Measurements from ENCODE around the gene NKD2. TPM values are rescaled to one million over a fixed set of nuclear protein-coding genes. Genes with fewer than 3 reads are reported as not detected.

NKD2 gene
- total and polyA plus RNA-seq, 9 of the 15 experiments (the other 6 are each of a cell fraction or from before 2014, with no cell fraction given), result 0.09 to 0.64 (median 0.27) TPM; not detected in 5

DNA sequence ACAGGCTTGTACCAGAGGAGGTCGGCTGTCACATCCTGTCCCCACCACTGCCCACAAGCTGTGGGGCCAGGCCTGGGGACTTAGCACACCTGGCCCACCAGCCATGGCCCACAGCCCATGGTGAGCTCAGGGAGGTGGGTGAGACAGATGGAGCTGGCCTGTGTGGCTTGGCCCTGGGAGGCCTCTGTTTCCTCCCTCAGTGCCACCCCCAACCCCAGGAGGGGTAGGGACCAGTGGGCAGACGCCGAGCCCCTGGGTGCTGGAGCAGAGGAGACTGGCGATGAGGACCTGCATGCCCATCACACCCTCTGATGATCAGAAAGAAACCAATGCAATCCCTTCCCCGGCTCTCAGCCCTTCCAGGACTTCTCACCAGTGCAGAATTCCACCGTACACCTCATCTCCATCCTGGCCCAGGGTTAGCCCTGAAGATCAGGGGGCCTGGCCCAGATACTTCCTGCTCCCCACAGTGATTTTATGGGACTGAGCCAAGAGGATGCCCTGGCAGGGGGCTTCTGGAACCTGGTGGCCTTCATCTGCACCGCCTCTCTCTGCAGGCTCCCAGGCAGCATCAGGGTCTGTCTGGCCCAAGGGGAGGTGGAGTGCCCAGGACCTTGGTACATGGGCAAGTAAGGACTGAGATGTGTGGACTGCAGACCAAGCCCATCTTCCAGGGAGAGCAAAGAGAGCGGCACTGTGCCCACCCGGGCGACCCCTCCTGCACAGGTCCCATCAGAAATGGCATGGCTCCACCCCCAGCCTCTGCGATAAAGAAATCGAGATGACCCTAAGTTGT is 16.9 kb upstream of the NKD2 start:
- no peak overlapping the region for H2AFZ ChIP-seq (ENCODE audit: low read depth, low read length)
- peaks cover 7 to 36% of the 10 kb centered on the region in 2 experiments; a peak in 3 of 5 replicates for H3K27me3 ChIP-seq (ENCODE audit: control insufficient read depth in 2 of 2, insufficient read depth in 2 of 2, low read length in 2 of 2)
- H3K27ac ChIP-seq (ENCODE audit: extremely low read depth, low read depth, low read length), result no peak overlapping the region
- H3K9me1 ChIP-seq (ENCODE audit: control insufficient read depth, insufficient read depth, low read length), result no peaks in the 10 kb centered on the region
- FAIRE-seq (no peak), DNase-seq (ENCODE audit: extremely low read depth in 1 of 4, low spot score in 3 of 4) (no peak), ATAC-seq (no peak)
- H3K4me2 ChIP-seq (ENCODE audit: insufficient read depth, low read length), result no peak overlapping the region
- BruUV-seq (replicated peaks), result no TSS peak
- H3K9ac ChIP-seq (ENCODE audit: insufficient read depth in 1 of 2, low read depth in 2 of 2, low read length in 2 of 2), result no peak overlapping the region
- 2% methylated on average over 12 of the region's 12 CpGs for WGBS (ENCODE audit: insufficient coverage, low coverage, missing lambda C conversion rate)
- ChIA-PET CTCF (ENCODE audit: low intra/inter-chr PET ratio) (interaction anchor here (1.1 to 3.7 kb wide), 3 partner anchors 148 to 650 kb away, joined by 3 to 25 read pairs (median 22); no protein-coding TSS in a partner anchor), POLR2A (no interaction called here)
- no peaks in the 10 kb centered on the region for H3K79me2 ChIP-seq (ENCODE audit: control insufficient read depth, insufficient read depth, low read length)
- H4K20me1 ChIP-seq (replicated peaks; ENCODE audit: control insufficient read depth, insufficient read depth, low read length), result no peaks in the 10 kb centered on the region; the same call in 1 of the 2 replicates
- in situ Hi-C loops (cut with MboI), result no loop called here
- no peaks in the 10 kb centered on the region; a peak in 1 of 5 replicates for H3K4me1 ChIP-seq (replicated peaks in 1 of 2; ENCODE audit: control insufficient read depth in 2 of 2, insufficient read depth in 2 of 2, low read length in 2 of 2)
- H3K4me3 ChIP-seq, result no peak overlapping the region
- H3K9me3 ChIP-seq (replicated peaks; ENCODE audit: control insufficient read depth, insufficient read depth, low read depth, low read length), result no peaks in the 10 kb centered on the region
- intact Hi-C loops (cut with micrococcal nuclease), result loop anchor here (10.0 kb wide), 1 partner anchor 173 kb away; no protein-coding TSS in a partner anchor
- H3K36me3 ChIP-seq (ENCODE audit: control insufficient read depth, insufficient read depth, low read length), result no peaks in the 10 kb centered on the region
- TF ChIP-seq ZNF174 (CRISPR knock-in tag; IDR thresholded peaks at IDR 0.05), result no peak
- TF ChIP-seq CBFA2T2 (conservative IDR thresholded peaks at IDR 0.05), result no peak
- TF ChIP-seq, protein P1, sequence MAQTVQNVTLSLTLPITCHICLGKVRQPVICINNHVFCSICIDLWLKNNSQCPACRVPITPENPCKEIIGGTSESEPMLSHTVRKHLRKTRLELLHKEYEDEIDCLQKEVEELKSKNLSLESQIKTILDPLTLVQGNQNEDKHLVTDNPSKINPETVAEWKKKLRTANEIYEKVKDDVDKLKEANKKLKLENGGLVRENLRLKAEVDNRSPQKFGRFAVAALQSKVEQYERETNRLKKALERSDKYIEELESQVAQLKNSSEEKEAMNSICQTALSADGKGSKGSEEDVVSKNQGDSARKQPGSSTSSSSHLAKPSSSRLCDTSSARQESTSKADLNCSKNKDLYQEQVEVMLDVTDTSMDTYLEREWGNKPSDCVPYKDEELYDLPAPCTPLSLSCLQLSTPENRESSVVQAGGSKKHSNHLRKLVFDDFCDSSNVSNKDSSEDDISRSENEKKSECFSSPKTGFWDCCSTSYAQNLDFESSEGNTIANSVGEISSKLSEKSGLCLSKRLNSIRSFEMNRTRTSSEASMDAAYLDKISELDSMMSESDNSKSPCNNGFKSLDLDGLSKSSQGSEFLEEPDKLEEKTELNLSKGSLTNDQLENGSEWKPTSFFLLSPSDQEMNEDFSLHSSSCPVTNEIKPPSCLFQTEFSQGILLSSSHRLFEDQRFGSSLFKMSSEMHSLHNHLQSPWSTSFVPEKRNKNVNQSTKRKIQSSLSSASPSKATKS (CRISPR knock-in tag; IDR thresholded peaks at IDR 0.05), result no peak
- TF ChIP-seq XRCC3 (IDR thresholded peaks at IDR 0.05), result no peak
- TF ChIP-seq SLC30A9 (CRISPR knock-in tag; IDR thresholded peaks at IDR 0.05), result no peak
- no peak for TF ChIP-seq GATAD2A (IDR thresholded peaks at IDR 0.05)

All from K562 (cell line).